Coronary artery (tissue), 2 donors: ENCODE measurements around the gene PVRIG.
"Not testable (repeated sequence)": the region's sequence is repeated elsewhere in the genome, so short reads cannot be mapped to it uniquely, and the experiment has no call there.

Source experiments
- DNase-seq: peaks from one replicate; pipeline ENCODE4 v3.0.0-alpha.2; 2017; ENCODE audit warnings: low spot score
- H3K27ac ChIP-seq, 2 donors: fragments of 200-600 bp; sonication (generic); one replicate each; pipeline ENCODE4 v1.5.1; 2016 to 2019
- H3K4me3 ChIP-seq: fragments of 200-600 bp; sonication (generic); 2 replicates; pipeline ENCODE4 v1.5.1; 2016; ENCODE audit warnings: mild to moderate bottlenecking, moderate library complexity
- CTCF ChIP-seq: fragments of 200-600 bp; sonication (generic); IDR thresholded peaks from one replicate; pipeline ENCODE4 v1.5.1; 2019; ENCODE audit warnings: antibody characterized with exemption

The PVRIG gene

GRCh38 chr7:100190048-100190711, 29.6 kb upstream of the PVRIG start:
- Histone ChIP-seq H3K4me3 (no peak overlapping the region), H3K27ac (no peak overlapping the region)
- DNase-seq, result no peak
- no peak for TF ChIP-seq CTCF

- TF ChIP-seq CTCF, result no peak
- H3K4me3 ChIP-seq, result no peak overlapping the region
- no peak for DNase-seq
- no peak overlapping the region for H3K27ac ChIP-seq
These were observed 28.0 kb upstream of the PVRIG start for GRCh38 chr7:100191775-100192174.

- H3K27ac ChIP-seq, DNase-seq, H3K4me3 ChIP-seq: not testable (repeated sequence)
These were observed 27.4 kb upstream of the PVRIG start for GRCh38 chr7:100192281-100192862.

- DNase-seq, result no peak
- Histone ChIP-seq H3K27ac (no peak overlapping the region), H3K4me3 (no peak overlapping the region)
- TF ChIP-seq CTCF, result no peak
These were observed 26.8 kb upstream of the PVRIG start for GRCh38 chr7:100192969-100193368.

GRCh38 chr7:100195222-100195621, 24.5 kb upstream of the PVRIG start:
- no peak for TF ChIP-seq CTCF
- no peak overlapping the region for H3K4me3 ChIP-seq
- no peak overlapping the region for H3K27ac ChIP-seq
- DNase-seq, result no peak

- DNase-seq, H3K4me3 ChIP-seq, H3K27ac ChIP-seq: not testable (repeated sequence)
These were observed 23.8 kb upstream of the PVRIG start for GRCh38 chr7:100195901-100196322.

GRCh38 chr7:100198266-100198665, 21.5 kb upstream of the PVRIG start:
- DNase-seq, result no peak
- no peak overlapping the region for H3K4me3 ChIP-seq
- TF ChIP-seq CTCF, result no peak
- H3K27ac ChIP-seq, result no peak overlapping the region

- no peak overlapping the region for H3K4me3 ChIP-seq
- no peak for DNase-seq
These were observed 19.1 kb upstream of the PVRIG start for GRCh38 chr7:100200693-100201092.

More at GRCh38 chr7:100200693-100201092, 19.1 kb upstream of the PVRIG start:
- TF ChIP-seq CTCF, result no peak
- no peak overlapping the region for H3K27ac ChIP-seq
